HEK293T (cell line): ENCODE results near the gene PDE10A.

Experiments
- CTCF ChIA-PET: fragments of 350-600 bp; formaldehyde crosslinking; extraction: SDS; loops from one replicate; lab custom pipeline; 2021; ENCODE audit warnings: antibody characterized with exemption, inconsistent platforms; lab: Yijun Ruan, JAX
- POLR2A ChIA-PET: fragments of 350-600 bp; formaldehyde crosslinking; extraction: SDS; loops from one replicate; lab custom pipeline; 2020; ENCODE audit warnings: antibody characterized with exemption, inconsistent platforms; lab: Yijun Ruan, JAX
- DNase-seq: peaks from one replicate; pipeline ENCODE4 v3.0.0; 2012; ENCODE audit warnings: mixed read lengths; ENCODE audit errors: extremely low spot score
- ARNT ChIP-seq: fragments of 450-650 bp; IDR thresholded peaks from 2 replicates; pipeline ENCODE4 v1.6.1; 2017; ENCODE audit warnings: mild to moderate bottlenecking
- BHLHE40 ChIP-seq: fragments of 450-650 bp; IDR thresholded peaks from 2 replicates; pipeline ENCODE4 v1.6.1; 2016; ENCODE audit warnings: mild to moderate bottlenecking, moderate library complexity, borderline replicate concordance
- CTBP1 ChIP-seq: fragments of 450-650 bp; IDR thresholded peaks from 2 replicates; pipeline ENCODE4 v1.6.1; 2016; ENCODE audit warnings: borderline replicate concordance
- ELF4 ChIP-seq: fragments of 450-650 bp; IDR thresholded peaks from 2 replicates; pipeline ENCODE4 v1.6.1; 2017; ENCODE audit warnings: antibody characterized with exemption
- FOXA1 ChIP-seq: fragments of 450-650 bp; IDR thresholded peaks from 2 replicates; pipeline ENCODE4 v1.6.1; 2016; ENCODE audit warnings: mild to moderate bottlenecking
- FOXK2 ChIP-seq: fragments of 450-650 bp; IDR thresholded peaks from 2 replicates; pipeline ENCODE4 v1.6.1; 2016; ENCODE audit warnings: mild to moderate bottlenecking
- FOXM1 ChIP-seq: fragments of 450-650 bp; IDR thresholded peaks from 2 replicates; pipeline ENCODE4 v1.6.1; 2017; ENCODE audit warnings: mild to moderate bottlenecking, borderline replicate concordance
- HDGF ChIP-seq: fragments of 450-650 bp; IDR thresholded peaks from 2 replicates; pipeline ENCODE4 v1.6.1; 2017; ENCODE audit warnings: antibody characterized with exemption, borderline replicate concordance
- L3MBTL2 ChIP-seq: fragments of 450-650 bp; conservative IDR thresholded peaks from 2 replicates; pipeline ENCODE4 v1.6.1; 2016; ENCODE audit warnings: mild to moderate bottlenecking
- LEF1 ChIP-seq: fragments of 450-650 bp; IDR thresholded peaks from 2 replicates; pipeline ENCODE4 v1.6.1; 2017; ENCODE audit warnings: mild to moderate bottlenecking, borderline replicate concordance
- NFRKB ChIP-seq: fragments of 450-650 bp; IDR thresholded peaks from 2 replicates; pipeline ENCODE4 v1.6.1; 2016; ENCODE audit warnings: mild to moderate bottlenecking, moderate library complexity
- SP1 ChIP-seq: fragments of 450-650 bp; IDR thresholded peaks from 2 replicates; pipeline ENCODE4 v1.6.1; 2017
- SUZ12 ChIP-seq: fragments of 450-650 bp; IDR thresholded peaks from 2 replicates; pipeline ENCODE4 v1.6.1; 2016; ENCODE audit warnings: mild to moderate bottlenecking
- TARDBP ChIP-seq: fragments of 450-650 bp; IDR thresholded peaks from 2 replicates; pipeline ENCODE4 v1.6.1; 2016
- ZNF384 ChIP-seq: fragments of 450-650 bp; IDR thresholded peaks from 2 replicates; pipeline ENCODE4 v1.6.1; 2016
- TF ChIP-seq, protein P1 (sequence below): fragments of 450-650 bp; IDR thresholded peaks from 2 replicates; pipeline ENCODE4 v1.6.1; 2016

Gene PDE10A

DNA sequence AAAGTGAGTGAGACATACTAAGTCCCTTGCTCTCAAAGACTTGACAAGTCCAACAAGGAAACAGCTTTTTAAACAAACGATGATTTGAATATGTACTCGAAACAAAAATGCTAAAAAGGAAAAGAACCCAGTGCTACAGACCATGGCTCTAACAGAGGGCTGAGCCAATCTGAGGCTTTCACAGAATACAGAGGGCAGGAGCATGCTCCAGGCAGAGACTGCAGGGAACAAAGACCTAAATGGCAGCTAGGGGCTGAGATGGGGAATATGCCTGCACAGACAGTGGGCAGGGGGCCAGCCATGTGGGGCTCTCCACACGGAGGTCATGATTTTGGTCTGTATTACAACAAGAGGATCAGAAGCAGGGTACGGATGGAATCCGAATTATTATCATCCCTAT lies 322.5 kb downstream of the PDE10A start:
- no peak for DNase-seq
- TF ChIP-seq LEF1, result no peak
- TF ChIP-seq SUZ12, result no peak
- TF ChIP-seq NFRKB, result no peak
- TF ChIP-seq L3MBTL2, result no peak
- no peak for TF ChIP-seq ZNF384
- no peak for TF ChIP-seq SP1
- TF ChIP-seq TARDBP, result no peak
- no peak for TF ChIP-seq CTBP1
- CTCF ChIA-PET, result interaction anchor here (0.6 kb wide), 1 partner anchor 510 kb away, joined by 3 read pairs; no protein-coding TSS in a partner anchor
- POLR2A ChIA-PET, result no interaction called here

DNA sequence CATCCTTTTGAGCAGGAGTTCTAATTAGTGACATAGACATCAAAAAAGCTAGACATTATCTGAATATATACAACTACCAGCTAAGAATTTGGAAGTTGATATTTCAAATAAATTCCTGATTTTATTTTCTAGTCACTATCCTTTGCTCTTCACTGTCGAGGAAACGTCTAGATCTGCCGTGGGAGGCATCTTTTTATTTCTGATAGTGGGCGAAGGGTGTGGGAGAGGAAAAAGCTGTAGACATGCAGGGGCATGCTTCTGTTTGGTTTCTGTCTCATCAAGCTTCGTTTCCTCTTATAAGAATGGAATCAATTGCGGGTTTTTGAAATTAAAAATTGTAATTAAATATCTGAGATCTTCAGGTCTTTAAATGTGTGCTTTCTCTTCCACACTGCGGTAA lies 337.4 kb downstream of the PDE10A start:
- CTCF ChIA-PET, result no interaction called here
- peak; percentile 1 for DNase-seq
- POLR2A ChIA-PET, result no interaction called here
- TF ChIP-seq ZNF384 (no peak), FOXM1 (no peak), HDGF (no peak), BHLHE40 (no peak), CTBP1 (no peak), L3MBTL2 (no peak), TARDBP (no peak), LEF1 (no peak), FOXK2 (no peak), SP1 (no peak)
- TF ChIP-seq, protein P1, sequence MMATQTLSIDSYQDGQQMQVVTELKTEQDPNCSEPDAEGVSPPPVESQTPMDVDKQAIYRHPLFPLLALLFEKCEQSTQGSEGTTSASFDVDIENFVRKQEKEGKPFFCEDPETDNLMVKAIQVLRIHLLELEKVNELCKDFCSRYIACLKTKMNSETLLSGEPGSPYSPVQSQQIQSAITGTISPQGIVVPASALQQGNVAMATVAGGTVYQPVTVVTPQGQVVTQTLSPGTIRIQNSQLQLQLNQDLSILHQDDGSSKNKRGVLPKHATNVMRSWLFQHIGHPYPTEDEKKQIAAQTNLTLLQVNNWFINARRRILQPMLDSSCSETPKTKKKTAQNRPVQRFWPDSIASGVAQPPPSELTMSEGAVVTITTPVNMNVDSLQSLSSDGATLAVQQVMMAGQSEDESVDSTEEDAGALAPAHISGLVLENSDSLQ, result no peak

- TF ChIP-seq FOXM1 (no peak), SUZ12 (no peak), HDGF (no peak), TARDBP (no peak), BHLHE40 (no peak), LEF1 (no peak), ELF4 (no peak), NFRKB (no peak), FOXK2 (no peak), ARNT (no peak), SP1 (no peak), CTBP1 (no peak), ZNF384 (no peak), L3MBTL2 (no peak), FOXA1 (no peak)
- TF ChIP-seq, protein P1, result no peak
- ChIA-PET CTCF (no interaction called here), POLR2A (no interaction called here)
- DNase-seq, result no peak
Measured at GRCh38 chr6:165321555-165322145, 341.4 kb downstream of the PDE10A start.

- CTCF ChIA-PET, result no interaction called here
- no peak for DNase-seq
- TF ChIP-seq FOXM1 (no peak), HDGF (no peak), BHLHE40 (no peak), ELF4 (no peak), FOXK2 (no peak), SP1 (no peak), ZNF384 (no peak), L3MBTL2 (no peak), SUZ12 (no peak), NFRKB (no peak), FOXA1 (no peak), TARDBP (no peak), LEF1 (no peak), ARNT (no peak), CTBP1 (no peak)
- TF ChIP-seq, protein P1, result no peak
- POLR2A ChIA-PET, result no interaction called here
Measured at GRCh38 chr6:165321150-165321549, 341.9 kb downstream of the PDE10A start.

DNA sequence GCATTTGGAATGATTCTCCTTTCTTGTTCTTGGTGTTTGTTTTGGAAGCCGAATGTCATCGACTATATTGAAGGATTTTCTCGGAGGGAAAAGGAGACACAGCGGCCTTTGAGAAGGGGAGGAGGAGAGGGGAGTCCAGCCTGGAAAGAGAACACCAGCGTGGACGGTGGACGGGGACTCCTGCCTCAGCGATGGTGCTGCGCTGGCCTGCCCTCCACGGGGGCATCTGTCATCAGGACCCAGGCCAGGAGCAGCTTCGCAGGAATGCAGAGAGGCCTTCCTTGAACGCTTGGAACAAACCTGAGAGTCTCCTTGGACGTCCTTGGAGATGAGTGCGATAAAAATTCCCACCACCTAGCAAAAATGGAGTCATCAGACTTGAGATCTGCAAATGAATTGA lies 345.3 kb downstream of the PDE10A start:
- no peak for TF ChIP-seq CTBP1
- TF ChIP-seq ELF4, result no peak
- no peak for TF ChIP-seq BHLHE40
- TF ChIP-seq FOXA1, result no peak
- TF ChIP-seq FOXM1, result no peak
- no peak for TF ChIP-seq ARNT
- TF ChIP-seq NFRKB, result no peak
- ChIA-PET CTCF (no interaction called here), POLR2A (no interaction called here)
- DNase-seq, result no peak

DNA sequence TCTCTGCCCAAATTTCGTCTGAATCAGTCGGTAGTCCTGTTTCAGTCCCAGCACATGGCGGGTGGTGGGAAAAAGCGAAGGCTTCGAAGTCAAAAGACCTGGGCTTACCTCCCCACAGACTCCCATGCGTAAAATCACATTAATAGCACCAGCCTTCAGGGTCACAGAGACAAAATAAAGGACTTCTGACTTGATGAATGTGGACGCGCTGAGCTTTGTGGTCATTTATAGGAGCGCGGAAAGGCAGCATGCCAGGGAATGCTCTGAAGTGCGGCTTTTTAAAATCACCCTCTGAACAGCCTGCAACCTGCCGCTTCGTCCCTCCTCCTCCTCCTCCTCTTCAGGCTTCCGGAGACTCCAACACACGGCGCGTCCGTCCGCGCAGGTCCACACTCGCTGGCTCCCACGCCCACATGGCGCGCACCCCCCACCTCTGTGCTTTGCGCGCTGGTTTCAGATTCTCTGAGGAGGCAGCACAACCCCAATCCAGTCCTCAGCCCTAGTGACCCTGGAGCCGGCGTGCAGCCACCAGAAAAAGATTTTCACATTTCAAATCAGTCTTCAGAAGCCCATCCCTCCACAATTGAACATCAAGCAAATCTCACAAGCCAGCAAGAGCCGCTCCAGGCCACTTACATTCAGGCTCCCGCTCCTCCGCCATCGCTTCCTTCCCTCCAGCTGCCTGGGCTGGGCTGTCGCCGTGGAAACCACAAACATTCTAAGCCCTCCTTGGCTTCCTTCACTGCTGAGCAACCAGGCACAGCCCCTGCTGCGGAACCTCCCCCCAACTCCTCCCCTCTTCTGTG lies 353.9 kb downstream of the PDE10A start, which contains the start of gene C6orf118:
Gene C6orf118 (minus strand): TSS at position 680 of the 806 bp plus-strand sequence. CDS start 19 bp downstream, at position 661.
- ChIA-PET POLR2A (no interaction called here), CTCF (no interaction called here)
- peak; percentile 88 for DNase-seq
- TF ChIP-seq L3MBTL2, result peak; percentile 96
- no peak for TF ChIP-seq TARDBP
